GM19035 (cell line): ENCODE measurements around the gene ERICH2.
A peak's percentile ranks its signal among the peaks of the same experiment; 100 is the strongest.

ENCODE experiments used
- ATAC-seq: cut with Tn5 transposase; IDR thresholded peaks from one replicate; pipeline ENCODE4 v1.9.1; 2021; ENCODE audit not compliant: unreplicated experiment

Gene ERICH2

GRCh38 chr2:170816504-170817092, 46.4 kb downstream of the ERICH2 start, which contains the start of gene GAD1:
Gene GAD1 (plus strand): TSS chr2:170816887. CDS start chr2:170818592, 1,705 bp downstream.
- ATAC-seq = no peak

- no peak for ATAC-seq
These were observed 47.2 kb downstream of the ERICH2 start for GRCh38 chr2:170817093-170818035.

GRCh38 chr2:170818036-170818751, 48.0 kb downstream of the ERICH2 start:
- ATAC-seq = no peak

GRCh38 chr2:170818752-170819470, 48.7 kb downstream of the ERICH2 start:
- ATAC-seq = no peak

GRCh38 chr2:170819680-170820664, 49.8 kb downstream of the ERICH2 start:
- no peak for ATAC-seq

- ATAC-seq = peak; percentile 42
These were observed 50.8 kb downstream of the ERICH2 start for GRCh38 chr2:170820757-170821530.

GRCh38 chr2:170821531-170822289, 51.5 kb downstream of the ERICH2 start:
- no peak for ATAC-seq

- ATAC-seq = no peak
These were observed 52.3 kb downstream of the ERICH2 start for GRCh38 chr2:170822290-170823087.

- ATAC-seq = no peak
These were observed 53.1 kb downstream of the ERICH2 start for GRCh38 chr2:170823088-170823897.

GRCh38 chr2:170823898-170824215, 53.7 kb downstream of the ERICH2 start:
- no peak for ATAC-seq

GRCh38 chr2:170824526-170825015, 54.4 kb downstream of the ERICH2 start:
- ATAC-seq = no peak

- no peak for ATAC-seq
These were observed 57.8 kb downstream of the ERICH2 start for GRCh38 chr2:170827841-170828532.

- ATAC-seq = no peak
These were observed 58.3 kb downstream of the ERICH2 start for GRCh38 chr2:170828533-170828916.

GRCh38 chr2:170829036-170829435, 58.9 kb downstream of the ERICH2 start:
- ATAC-seq = no peak

GRCh38 chr2:170830166-170830565, 60.0 kb downstream of the ERICH2 start:
- no peak for ATAC-seq

GRCh38 chr2:170831115-170831514, 60.9 kb downstream of the ERICH2 start:
- ATAC-seq = no peak
